ENCODE data around the gene SLC17A7.

DNA sequence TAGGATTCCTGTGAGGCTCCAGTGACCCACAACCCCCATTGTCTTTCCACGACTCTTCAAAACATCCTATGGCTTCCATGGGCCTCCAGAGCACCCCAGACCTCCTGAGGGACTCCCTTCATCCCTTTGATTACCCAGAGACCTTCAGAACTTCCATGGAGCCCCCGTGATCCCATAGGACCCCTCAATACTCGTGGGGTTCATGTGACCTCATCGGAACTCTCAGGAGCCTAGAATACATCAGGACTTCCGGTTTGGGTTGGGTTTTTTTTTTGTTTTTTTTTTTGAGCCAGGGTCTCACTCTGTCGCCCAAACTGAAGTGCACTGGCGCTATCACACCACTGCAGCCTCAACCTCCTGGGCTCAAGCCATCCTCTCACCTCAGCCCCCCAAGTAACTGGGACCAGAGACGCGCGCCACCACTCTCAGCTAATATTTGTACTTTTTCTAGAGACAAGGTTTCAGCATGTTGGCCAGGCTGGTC is 12.5 kb upstream of the SLC17A7 start:
- TF ChIP-seq, protein P1, sequence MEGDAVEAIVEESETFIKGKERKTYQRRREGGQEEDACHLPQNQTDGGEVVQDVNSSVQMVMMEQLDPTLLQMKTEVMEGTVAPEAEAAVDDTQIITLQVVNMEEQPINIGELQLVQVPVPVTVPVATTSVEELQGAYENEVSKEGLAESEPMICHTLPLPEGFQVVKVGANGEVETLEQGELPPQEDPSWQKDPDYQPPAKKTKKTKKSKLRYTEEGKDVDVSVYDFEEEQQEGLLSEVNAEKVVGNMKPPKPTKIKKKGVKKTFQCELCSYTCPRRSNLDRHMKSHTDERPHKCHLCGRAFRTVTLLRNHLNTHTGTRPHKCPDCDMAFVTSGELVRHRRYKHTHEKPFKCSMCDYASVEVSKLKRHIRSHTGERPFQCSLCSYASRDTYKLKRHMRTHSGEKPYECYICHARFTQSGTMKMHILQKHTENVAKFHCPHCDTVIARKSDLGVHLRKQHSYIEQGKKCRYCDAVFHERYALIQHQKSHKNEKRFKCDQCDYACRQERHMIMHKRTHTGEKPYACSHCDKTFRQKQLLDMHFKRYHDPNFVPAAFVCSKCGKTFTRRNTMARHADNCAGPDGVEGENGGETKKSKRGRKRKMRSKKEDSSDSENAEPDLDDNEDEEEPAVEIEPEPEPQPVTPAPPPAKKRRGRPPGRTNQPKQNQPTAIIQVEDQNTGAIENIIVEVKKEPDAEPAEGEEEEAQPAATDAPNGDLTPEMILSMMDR (IDR thresholded peaks at IDR 0.05 in 2 of 3, conservative IDR thresholded peaks at IDR 0.05 in 1 of 3; ENCODE audit: insufficient read depth in 2 of 3, low read depth in 1 of 3, low read length in 3 of 3): no peak
- TF ChIP-seq, protein P2, sequence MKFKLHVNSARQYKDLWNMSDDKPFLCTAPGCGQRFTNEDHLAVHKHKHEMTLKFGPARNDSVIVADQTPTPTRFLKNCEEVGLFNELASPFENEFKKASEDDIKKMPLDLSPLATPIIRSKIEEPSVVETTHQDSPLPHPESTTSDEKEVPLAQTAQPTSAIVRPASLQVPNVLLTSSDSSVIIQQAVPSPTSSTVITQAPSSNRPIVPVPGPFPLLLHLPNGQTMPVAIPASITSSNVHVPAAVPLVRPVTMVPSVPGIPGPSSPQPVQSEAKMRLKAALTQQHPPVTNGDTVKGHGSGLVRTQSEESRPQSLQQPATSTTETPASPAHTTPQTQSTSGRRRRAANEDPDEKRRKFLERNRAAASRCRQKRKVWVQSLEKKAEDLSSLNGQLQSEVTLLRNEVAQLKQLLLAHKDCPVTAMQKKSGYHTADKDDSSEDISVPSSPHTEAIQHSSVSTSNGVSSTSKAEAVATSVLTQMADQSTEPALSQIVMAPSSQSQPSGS (CRISPR knock-in tag; IDR thresholded peaks at IDR 0.05): no peak
- TF ChIP-seq DPF2 (IDR thresholded peaks at IDR 0.05): peak; percentile 52
- TF ChIP-seq BRCA1 (IDR thresholded peaks at IDR 0.05): no peak
- no peak for TF ChIP-seq BRCA1 (CRISPR knock-in tag; IDR thresholded peaks at IDR 0.05)
- no peak for TF ChIP-seq TAF1 (IDR thresholded peaks at IDR 0.05; ENCODE audit: control insufficient read depth, extremely low read depth, insufficient read depth, low read length, severe bottlenecking)
- TF ChIP-seq, protein P3, sequence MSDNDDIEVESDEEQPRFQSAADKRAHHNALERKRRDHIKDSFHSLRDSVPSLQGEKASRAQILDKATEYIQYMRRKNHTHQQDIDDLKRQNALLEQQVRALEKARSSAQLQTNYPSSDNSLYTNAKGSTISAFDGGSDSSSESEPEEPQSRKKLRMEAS (CRISPR knock-in tag; IDR thresholded peaks at IDR 0.05): no peak
- TF ChIP-seq, protein P4, sequence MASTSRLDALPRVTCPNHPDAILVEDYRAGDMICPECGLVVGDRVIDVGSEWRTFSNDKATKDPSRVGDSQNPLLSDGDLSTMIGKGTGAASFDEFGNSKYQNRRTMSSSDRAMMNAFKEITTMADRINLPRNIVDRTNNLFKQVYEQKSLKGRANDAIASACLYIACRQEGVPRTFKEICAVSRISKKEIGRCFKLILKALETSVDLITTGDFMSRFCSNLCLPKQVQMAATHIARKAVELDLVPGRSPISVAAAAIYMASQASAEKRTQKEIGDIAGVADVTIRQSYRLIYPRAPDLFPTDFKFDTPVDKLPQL (IDR thresholded peaks at IDR 0.05; ENCODE audit: extremely low read depth, insufficient read length): no peak
- TF ChIP-seq, protein P5, sequence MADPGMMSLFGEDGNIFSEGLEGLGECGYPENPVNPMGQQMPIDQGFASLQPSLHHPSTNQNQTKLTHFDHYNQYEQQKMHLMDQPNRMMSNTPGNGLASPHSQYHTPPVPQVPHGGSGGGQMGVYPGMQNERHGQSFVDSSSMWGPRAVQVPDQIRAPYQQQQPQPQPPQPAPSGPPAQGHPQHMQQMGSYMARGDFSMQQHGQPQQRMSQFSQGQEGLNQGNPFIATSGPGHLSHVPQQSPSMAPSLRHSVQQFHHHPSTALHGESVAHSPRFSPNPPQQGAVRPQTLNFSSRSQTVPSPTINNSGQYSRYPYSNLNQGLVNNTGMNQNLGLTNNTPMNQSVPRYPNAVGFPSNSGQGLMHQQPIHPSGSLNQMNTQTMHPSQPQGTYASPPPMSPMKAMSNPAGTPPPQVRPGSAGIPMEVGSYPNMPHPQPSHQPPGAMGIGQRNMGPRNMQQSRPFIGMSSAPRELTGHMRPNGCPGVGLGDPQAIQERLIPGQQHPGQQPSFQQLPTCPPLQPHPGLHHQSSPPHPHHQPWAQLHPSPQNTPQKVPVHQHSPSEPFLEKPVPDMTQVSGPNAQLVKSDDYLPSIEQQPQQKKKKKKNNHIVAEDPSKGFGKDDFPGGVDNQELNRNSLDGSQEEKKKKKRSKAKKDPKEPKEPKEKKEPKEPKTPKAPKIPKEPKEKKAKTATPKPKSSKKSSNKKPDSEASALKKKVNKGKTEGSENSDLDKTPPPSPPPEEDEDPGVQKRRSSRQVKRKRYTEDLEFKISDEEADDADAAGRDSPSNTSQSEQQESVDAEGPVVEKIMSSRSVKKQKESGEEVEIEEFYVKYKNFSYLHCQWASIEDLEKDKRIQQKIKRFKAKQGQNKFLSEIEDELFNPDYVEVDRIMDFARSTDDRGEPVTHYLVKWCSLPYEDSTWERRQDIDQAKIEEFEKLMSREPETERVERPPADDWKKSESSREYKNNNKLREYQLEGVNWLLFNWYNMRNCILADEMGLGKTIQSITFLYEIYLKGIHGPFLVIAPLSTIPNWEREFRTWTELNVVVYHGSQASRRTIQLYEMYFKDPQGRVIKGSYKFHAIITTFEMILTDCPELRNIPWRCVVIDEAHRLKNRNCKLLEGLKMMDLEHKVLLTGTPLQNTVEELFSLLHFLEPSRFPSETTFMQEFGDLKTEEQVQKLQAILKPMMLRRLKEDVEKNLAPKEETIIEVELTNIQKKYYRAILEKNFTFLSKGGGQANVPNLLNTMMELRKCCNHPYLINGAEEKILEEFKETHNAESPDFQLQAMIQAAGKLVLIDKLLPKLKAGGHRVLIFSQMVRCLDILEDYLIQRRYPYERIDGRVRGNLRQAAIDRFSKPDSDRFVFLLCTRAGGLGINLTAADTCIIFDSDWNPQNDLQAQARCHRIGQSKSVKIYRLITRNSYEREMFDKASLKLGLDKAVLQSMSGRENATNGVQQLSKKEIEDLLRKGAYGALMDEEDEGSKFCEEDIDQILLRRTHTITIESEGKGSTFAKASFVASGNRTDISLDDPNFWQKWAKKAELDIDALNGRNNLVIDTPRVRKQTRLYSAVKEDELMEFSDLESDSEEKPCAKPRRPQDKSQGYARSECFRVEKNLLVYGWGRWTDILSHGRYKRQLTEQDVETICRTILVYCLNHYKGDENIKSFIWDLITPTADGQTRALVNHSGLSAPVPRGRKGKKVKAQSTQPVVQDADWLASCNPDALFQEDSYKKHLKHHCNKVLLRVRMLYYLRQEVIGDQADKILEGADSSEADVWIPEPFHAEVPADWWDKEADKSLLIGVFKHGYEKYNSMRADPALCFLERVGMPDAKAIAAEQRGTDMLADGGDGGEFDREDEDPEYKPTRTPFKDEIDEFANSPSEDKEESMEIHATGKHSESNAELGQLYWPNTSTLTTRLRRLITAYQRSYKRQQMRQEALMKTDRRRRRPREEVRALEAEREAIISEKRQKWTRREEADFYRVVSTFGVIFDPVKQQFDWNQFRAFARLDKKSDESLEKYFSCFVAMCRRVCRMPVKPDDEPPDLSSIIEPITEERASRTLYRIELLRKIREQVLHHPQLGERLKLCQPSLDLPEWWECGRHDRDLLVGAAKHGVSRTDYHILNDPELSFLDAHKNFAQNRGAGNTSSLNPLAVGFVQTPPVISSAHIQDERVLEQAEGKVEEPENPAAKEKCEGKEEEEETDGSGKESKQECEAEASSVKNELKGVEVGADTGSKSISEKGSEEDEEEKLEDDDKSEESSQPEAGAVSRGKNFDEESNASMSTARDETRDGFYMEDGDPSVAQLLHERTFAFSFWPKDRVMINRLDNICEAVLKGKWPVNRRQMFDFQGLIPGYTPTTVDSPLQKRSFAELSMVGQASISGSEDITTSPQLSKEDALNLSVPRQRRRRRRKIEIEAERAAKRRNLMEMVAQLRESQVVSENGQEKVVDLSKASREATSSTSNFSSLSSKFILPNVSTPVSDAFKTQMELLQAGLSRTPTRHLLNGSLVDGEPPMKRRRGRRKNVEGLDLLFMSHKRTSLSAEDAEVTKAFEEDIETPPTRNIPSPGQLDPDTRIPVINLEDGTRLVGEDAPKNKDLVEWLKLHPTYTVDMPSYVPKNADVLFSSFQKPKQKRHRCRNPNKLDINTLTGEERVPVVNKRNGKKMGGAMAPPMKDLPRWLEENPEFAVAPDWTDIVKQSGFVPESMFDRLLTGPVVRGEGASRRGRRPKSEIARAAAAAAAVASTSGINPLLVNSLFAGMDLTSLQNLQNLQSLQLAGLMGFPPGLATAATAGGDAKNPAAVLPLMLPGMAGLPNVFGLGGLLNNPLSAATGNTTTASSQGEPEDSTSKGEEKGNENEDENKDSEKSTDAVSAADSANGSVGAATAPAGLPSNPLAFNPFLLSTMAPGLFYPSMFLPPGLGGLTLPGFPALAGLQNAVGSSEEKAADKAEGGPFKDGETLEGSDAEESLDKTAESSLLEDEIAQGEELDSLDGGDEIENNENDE (IDR thresholded peaks at IDR 0.05; ENCODE audit: low read depth, low read length): no peak
- TF ChIP-seq GABPA (tag; conservative IDR thresholded peaks at IDR 0.05; ENCODE audit: low read depth): peak; percentile 76
- peak; percentile 22 for TF ChIP-seq POLR2A (conservative IDR thresholded peaks at IDR 0.05)
- no peak for TF ChIP-seq HDAC8 (tag; IDR thresholded peaks at IDR 0.05)
- no peak for TF ChIP-seq CHD1 (IDR thresholded peaks at IDR 0.05; ENCODE audit: low read length)
- no peak for TF ChIP-seq RAD51 (IDR thresholded peaks at IDR 0.05; ENCODE audit: borderline replicate concordance, low read depth)
